ENCODE results near the gene NID2.

DNA sequence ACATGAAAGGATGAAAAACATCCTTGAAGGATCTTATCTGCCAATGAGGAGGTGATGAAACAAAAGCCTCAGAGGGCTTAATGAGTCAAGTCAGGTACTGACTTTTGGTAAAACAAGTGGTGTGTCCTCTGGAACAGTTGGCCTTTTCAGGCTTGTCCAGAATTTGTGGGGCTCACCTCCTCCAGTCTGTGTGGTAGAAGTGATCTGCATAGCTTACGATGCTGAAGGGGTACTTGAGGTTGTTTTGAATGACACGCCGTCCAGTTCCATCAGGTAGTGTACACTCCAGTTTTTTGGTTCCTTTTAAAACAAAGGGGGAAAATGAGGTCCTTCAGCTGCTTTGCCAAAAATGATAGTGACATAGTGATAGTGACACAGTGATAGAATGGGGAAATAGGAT, 62.5 kb downstream of the NID2 start:
- TF ChIP-seq, protein P1, sequence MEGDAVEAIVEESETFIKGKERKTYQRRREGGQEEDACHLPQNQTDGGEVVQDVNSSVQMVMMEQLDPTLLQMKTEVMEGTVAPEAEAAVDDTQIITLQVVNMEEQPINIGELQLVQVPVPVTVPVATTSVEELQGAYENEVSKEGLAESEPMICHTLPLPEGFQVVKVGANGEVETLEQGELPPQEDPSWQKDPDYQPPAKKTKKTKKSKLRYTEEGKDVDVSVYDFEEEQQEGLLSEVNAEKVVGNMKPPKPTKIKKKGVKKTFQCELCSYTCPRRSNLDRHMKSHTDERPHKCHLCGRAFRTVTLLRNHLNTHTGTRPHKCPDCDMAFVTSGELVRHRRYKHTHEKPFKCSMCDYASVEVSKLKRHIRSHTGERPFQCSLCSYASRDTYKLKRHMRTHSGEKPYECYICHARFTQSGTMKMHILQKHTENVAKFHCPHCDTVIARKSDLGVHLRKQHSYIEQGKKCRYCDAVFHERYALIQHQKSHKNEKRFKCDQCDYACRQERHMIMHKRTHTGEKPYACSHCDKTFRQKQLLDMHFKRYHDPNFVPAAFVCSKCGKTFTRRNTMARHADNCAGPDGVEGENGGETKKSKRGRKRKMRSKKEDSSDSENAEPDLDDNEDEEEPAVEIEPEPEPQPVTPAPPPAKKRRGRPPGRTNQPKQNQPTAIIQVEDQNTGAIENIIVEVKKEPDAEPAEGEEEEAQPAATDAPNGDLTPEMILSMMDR (IDR thresholded peaks at IDR 0.05; ENCODE audit: low read depth, low read length, poor library complexity, severe bottlenecking) = no peak
- no peak for TF ChIP-seq EZH2phosphoT487 (IDR thresholded peaks at IDR 0.05; ENCODE audit: borderline replicate concordance, low read length)

Data from DOHH2 (cell line).